Measurements from ENCODE around the gene DHX35. TPM values are rescaled to one million over a fixed set of nuclear protein-coding genes. Genes with fewer than 3 reads are reported as not detected.

The DHX35 gene, protein sequence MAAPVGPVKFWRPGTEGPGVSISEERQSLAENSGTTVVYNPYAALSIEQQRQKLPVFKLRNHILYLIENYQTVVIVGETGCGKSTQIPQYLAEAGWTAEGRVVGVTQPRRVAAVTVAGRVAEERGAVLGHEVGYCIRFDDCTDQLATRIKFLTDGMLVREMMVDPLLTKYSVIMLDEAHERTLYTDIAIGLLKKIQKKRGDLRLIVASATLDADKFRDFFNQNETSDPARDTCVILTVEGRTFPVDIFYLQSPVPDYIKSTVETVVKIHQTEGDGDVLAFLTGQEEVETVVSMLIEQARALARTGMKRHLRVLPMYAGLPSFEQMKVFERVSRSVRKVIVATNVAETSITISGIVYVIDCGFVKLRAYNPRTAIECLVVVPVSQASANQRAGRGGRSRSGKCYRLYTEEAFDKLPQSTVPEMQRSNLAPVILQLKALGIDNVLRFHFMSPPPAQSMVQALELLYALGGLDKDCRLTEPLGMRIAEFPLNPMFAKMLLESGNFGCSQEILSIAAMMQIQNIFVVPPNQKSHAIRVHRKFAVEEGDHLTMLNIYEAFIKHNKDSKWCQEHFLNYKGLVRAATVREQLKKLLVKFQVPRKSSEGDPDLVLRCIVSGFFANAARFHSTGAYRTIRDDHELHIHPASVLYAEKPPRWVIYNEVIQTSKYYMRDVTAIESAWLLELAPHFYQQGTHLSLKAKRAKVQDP
- 5.9 and 8.2 TPM in 2 replicates for total RNA-seq (ENCODE audit: low replicate concordance)

DNA sequence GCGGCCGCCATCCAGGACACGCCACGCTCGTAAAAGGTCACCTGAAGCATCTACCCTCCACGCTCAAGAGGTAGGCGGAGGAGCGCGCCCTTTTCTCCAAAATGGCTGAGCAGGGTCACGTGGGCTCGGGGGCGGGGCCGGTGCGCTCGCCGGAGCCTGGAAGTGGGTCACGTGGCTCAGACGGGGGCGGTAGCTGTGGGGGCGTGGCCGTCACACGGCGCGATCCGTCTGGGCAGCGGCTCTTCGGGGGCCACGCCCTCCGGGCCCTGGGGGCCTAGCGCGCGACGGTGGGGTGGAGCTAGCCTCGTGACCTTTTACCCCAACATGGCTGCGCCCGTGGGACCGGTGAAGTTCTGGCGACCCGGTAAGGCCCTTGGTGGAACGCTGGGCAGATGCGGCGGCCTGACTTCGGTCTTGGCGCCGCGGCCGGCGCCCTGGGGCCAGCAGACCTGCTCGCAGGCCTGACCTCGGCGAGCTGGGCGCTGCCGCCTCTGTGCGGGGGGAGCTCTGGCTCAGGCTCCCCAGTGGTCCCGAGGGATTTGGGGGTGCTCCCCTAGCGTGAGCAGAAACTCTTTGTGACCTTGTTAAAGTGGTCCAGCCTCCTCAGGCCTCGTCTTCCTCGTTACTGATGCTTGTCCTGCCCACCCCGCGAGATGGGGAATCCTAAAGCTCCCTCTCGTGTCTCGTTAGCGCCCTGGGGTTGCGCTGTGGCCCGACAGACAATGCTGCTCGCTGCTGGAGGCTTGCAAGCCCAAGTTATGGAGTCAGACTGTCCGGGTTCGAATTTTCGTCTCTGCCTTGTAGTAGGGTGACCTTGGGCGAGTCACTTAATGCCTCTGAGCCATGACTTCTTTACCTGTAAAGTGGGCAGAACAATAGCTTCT lies at the start of gene DHX35:
Gene DHX35, plus strand, starts transcription at position 301 of the 884 bp plus-strand sequence. Its CDS starts 24 bp downstream, at position 325.

DNA sequence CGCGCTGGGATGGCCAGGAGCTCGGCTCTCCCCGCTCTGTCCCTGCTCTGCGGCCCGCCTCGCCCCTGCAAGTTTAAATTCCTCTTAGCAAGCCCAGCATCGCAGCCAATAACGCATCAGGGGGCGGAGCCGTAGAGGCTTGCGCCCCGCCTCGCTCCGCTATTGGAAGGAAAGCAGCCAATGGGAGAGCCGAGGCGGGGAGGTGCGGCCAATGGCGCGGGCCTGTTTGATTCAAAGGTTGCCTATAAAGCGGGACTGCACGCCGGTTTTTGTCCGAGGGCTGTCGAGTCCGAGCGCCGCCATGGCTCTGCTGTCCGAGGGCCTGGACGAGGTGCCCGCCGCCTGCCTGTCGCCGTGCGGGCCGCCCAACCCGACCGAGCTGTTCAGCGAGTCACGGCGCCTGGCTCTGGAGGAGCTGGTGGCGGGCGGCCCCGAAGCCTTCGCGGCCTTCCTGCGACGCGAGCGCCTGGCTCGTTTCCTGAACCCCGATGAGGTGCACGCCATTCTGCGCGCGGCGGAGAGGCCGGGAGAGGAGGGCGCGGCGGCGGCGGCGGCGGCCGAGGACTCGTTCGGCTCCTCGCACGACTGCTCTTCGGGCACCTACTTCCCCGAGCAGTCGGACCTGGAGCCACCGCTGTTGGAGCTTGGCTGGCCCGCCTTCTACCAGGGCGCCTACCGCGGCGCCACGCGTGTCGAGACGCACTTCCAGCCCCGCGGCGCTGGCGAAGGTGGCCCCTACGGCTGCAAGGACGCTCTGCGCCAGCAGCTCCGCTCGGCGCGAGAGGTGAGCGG lies 35.8 kb upstream of the DHX35 start, which contains the start of gene FAM83D:
Gene FAM83D, plus strand, starts transcription at position 276 of the 792 bp plus-strand sequence. Its CDS starts 26 bp downstream, at position 302.

Other genes with a start within 250 kb of the DHX35 start
- gene SLC32A1, start 237.9 kb upstream of the DHX35 start, total RNA-seq (ENCODE audit: low replicate concordance), result not detected in 2 replicates
- 3.4 and 4.8 TPM in 2 replicates for gene ACTR5, start 213.9 kb upstream of the DHX35 start, total RNA-seq (ENCODE audit: low replicate concordance)
- 0.12 and 0.23 TPM in 2 replicates for gene PPP1R16B, start 156.6 kb upstream of the DHX35 start, total RNA-seq (ENCODE audit: low replicate concordance)
- gene FAM83D, start 35.9 kb upstream of the DHX35 start, total RNA-seq (ENCODE audit: low replicate concordance), result 1.5 and 5.6 TPM in 2 replicates

Data from smooth muscle cell of the coronary artery (primary cell).